Hypothalamus (tissue), 51 donors: Measurements from ENCODE around the gene OR8S1.
"Not testable (repeated sequence)": the region's sequence is repeated elsewhere in the genome, so short reads cannot be mapped to it uniquely, and the experiment has no call there.

ENCODE experiments used
- DNase-seq, 51 donors: peaks; one replicate each; lab custom pipeline; 2025; lab: John Stamatoyannopoulos, UW

OR8S1 gene

GRCh38 chr12:48525332-48525731 lies at the start of gene OR8S1:
Gene OR8S1, plus strand, starts transcription at chr12:48525632. Its CDS starts 0 bp downstream, at chr12:48525632.
- DNase-seq, result no peak

- no peak for DNase-seq
Measured at GRCh38 chr12:48482198-48482597, 43.2 kb upstream of the OR8S1 start, which contains the start of gene C12orf54. Gene C12orf54, plus strand, starts transcription at chr12:48482498. Its CDS starts 799 bp downstream, at chr12:48483297.

GRCh38 chr12:48482930-48483329 lies 42.5 kb upstream of the OR8S1 start:
- DNase-seq, result no peak

- no peak for DNase-seq
Measured at GRCh38 chr12:48486261-48486660, 39.2 kb upstream of the OR8S1 start.

GRCh38 chr12:48486679-48487078 lies 38.8 kb upstream of the OR8S1 start:
- DNase-seq, result no peak

- DNase-seq, result no peak
Measured at GRCh38 chr12:48489012-48489411, 36.4 kb upstream of the OR8S1 start.

- DNase-seq, result not testable (repeated sequence)
Measured at GRCh38 chr12:48489456-48489855, 36.0 kb upstream of the OR8S1 start.

GRCh38 chr12:48500281-48500680 lies 25.2 kb upstream of the OR8S1 start:
- not testable (repeated sequence) for DNase-seq

GRCh38 chr12:48506836-48507235 lies 18.6 kb upstream of the OR8S1 start:
- DNase-seq, result not testable (repeated sequence)

GRCh38 chr12:48508987-48509386 lies 16.4 kb upstream of the OR8S1 start:
- no peak for DNase-seq

- DNase-seq, result no peak
Measured at GRCh38 chr12:48510111-48510510, 15.3 kb upstream of the OR8S1 start.

- DNase-seq, result no peak
Measured at GRCh38 chr12:48512855-48513254, 12.6 kb upstream of the OR8S1 start.

- DNase-seq, result no peak
Measured at GRCh38 chr12:48514728-48515127, 10.7 kb upstream of the OR8S1 start.

- not testable (repeated sequence) for DNase-seq
Measured at GRCh38 chr12:48520381-48520780, 5.1 kb upstream of the OR8S1 start.

- DNase-seq, result no peak
Measured at GRCh38 chr12:48527891-48528670, 2.6 kb downstream of the OR8S1 start.

GRCh38 chr12:48532601-48533000 lies 7.2 kb downstream of the OR8S1 start:
- DNase-seq, result no peak

- DNase-seq, result no peak
Measured at GRCh38 chr12:48536602-48537001, 11.2 kb downstream of the OR8S1 start.

GRCh38 chr12:48542300-48542928 lies 17.0 kb downstream of the OR8S1 start:
- peak in 24 of 51 donors; percentile 0 to 70 (median 10) for DNase-seq

- DNase-seq, result no peak
Measured at GRCh38 chr12:48545833-48546469, 20.5 kb downstream of the OR8S1 start.

GRCh38 chr12:48547012-48547411 lies 21.6 kb downstream of the OR8S1 start:
- DNase-seq, result not testable (repeated sequence)

GRCh38 chr12:48551636-48552035 lies 26.2 kb downstream of the OR8S1 start:
- not testable (repeated sequence) for DNase-seq
